ENCODE data around the gene TJP2.

Gene TJP2

GRCh38 chr9:69246629-69247028, 72.6 kb downstream of the TJP2 start:
- Mint-ChIP-seq H3K9me3 (no peaks in the 10 kb centered on the region), H3K36me3 (peaks cover 7% of the 10 kb centered on the region), H3K4me1 (no peaks in the 10 kb centered on the region), H3K27me3 (no peaks in the 10 kb centered on the region), H3K27ac (no peak overlapping the region), H3K4me3 (no peak overlapping the region)
- DNase-seq (ENCODE audit: low spot score in 2 of 2): no peak
- ATAC-seq (ENCODE audit: low read depth): no peak

GRCh38 chr9:69248005-69248404, 73.9 kb downstream of the TJP2 start:
- Mint-ChIP-seq H3K27ac (no peak overlapping the region), H3K36me3 (peaks cover 5% of the 10 kb centered on the region), H3K4me1 (no peaks in the 10 kb centered on the region), H3K27me3 (no peaks in the 10 kb centered on the region), H3K9me3 (no peaks in the 10 kb centered on the region), H3K4me3 (no peak overlapping the region)
- DNase-seq (ENCODE audit: low spot score in 2 of 2) (no peak), ATAC-seq (ENCODE audit: low read depth) (no peak)

- H3K4me1 Mint-ChIP-seq: no peaks in the 10 kb centered on the region
- H3K4me3 Mint-ChIP-seq: no peak overlapping the region
- ATAC-seq (ENCODE audit: low read depth): no peak
- H3K27ac Mint-ChIP-seq: no peak overlapping the region
- H3K9me3 Mint-ChIP-seq: no peaks in the 10 kb centered on the region
- H3K27me3 Mint-ChIP-seq: no peaks in the 10 kb centered on the region
- peaks cover 5% of the 10 kb centered on the region for H3K36me3 Mint-ChIP-seq
- no peak for DNase-seq (ENCODE audit: low spot score in 2 of 2)
These were observed 75.3 kb downstream of the TJP2 start for GRCh38 chr9:69249337-69249736.

GRCh38 chr9:69250681-69251080, 76.6 kb downstream of the TJP2 start:
- Mint-ChIP-seq H3K4me3 (no peak overlapping the region), H3K9me3 (no peaks in the 10 kb centered on the region), H3K36me3 (peaks cover 5% of the 10 kb centered on the region), H3K27ac (no peak overlapping the region), H3K4me1 (no peaks in the 10 kb centered on the region), H3K27me3 (no peaks in the 10 kb centered on the region)
- DNase-seq (ENCODE audit: low spot score in 2 of 2) (no peak), ATAC-seq (ENCODE audit: low read depth) (no peak)

GRCh38 chr9:69252436-69252835, 78.4 kb downstream of the TJP2 start:
- H3K27me3 Mint-ChIP-seq: no peaks in the 10 kb centered on the region
- ATAC-seq (ENCODE audit: low read depth): no peak
- H3K9me3 Mint-ChIP-seq: no peaks in the 10 kb centered on the region
- H3K36me3 Mint-ChIP-seq: peaks cover 2% of the 10 kb centered on the region
- no peak overlapping the region for H3K4me3 Mint-ChIP-seq
- H3K4me1 Mint-ChIP-seq: no peaks in the 10 kb centered on the region
- DNase-seq (ENCODE audit: low spot score in 2 of 2): no peak
- no peak overlapping the region for H3K27ac Mint-ChIP-seq

GRCh38 chr9:69253057-69253456, 79.0 kb downstream of the TJP2 start:
- no peaks in the 10 kb centered on the region for H3K9me3 Mint-ChIP-seq
- peaks cover 2% of the 10 kb centered on the region for H3K36me3 Mint-ChIP-seq
- H3K27ac Mint-ChIP-seq: no peak overlapping the region
- H3K4me3 Mint-ChIP-seq: no peak overlapping the region
- ATAC-seq (ENCODE audit: low read depth) (no peak), DNase-seq (ENCODE audit: low spot score in 2 of 2) (no peak)
- no peaks in the 10 kb centered on the region for H3K27me3 Mint-ChIP-seq
- H3K4me1 Mint-ChIP-seq: no peaks in the 10 kb centered on the region

- DNase-seq (ENCODE audit: low spot score in 2 of 2) (no peak), ATAC-seq (ENCODE audit: low read depth) (no peak)
- Mint-ChIP-seq H3K27ac (no peak overlapping the region), H3K27me3 (no peaks in the 10 kb centered on the region), H3K4me3 (no peak overlapping the region), H3K9me3 (no peaks in the 10 kb centered on the region), H3K4me1 (no peaks in the 10 kb centered on the region), H3K36me3 (no peaks in the 10 kb centered on the region)
These were observed 80.1 kb downstream of the TJP2 start for GRCh38 chr9:69254223-69254622.

- H3K27me3 Mint-ChIP-seq: no peaks in the 10 kb centered on the region
- no peak overlapping the region for H3K4me3 Mint-ChIP-seq
- H3K36me3 Mint-ChIP-seq: no peaks in the 10 kb centered on the region
- no peaks in the 10 kb centered on the region for H3K9me3 Mint-ChIP-seq
- ATAC-seq (ENCODE audit: low read depth) (no peak), DNase-seq (ENCODE audit: low spot score in 2 of 2) (no peak)
- no peak overlapping the region for H3K27ac Mint-ChIP-seq
- H3K4me1 Mint-ChIP-seq: no peaks in the 10 kb centered on the region
These were observed 81.5 kb downstream of the TJP2 start for GRCh38 chr9:69255591-69255990.

- DNase-seq (ENCODE audit: low spot score in 2 of 2) (no peak), ATAC-seq (ENCODE audit: low read depth) (no peak)
- Mint-ChIP-seq H3K4me1 (no peaks in the 10 kb centered on the region), H3K27me3 (peaks cover 6% of the 10 kb centered on the region), H3K27ac (no peak overlapping the region), H3K36me3 (no peaks in the 10 kb centered on the region), H3K4me3 (no peak overlapping the region), H3K9me3 (no peaks in the 10 kb centered on the region)
These were observed 84.5 kb downstream of the TJP2 start for GRCh38 chr9:69258551-69258950.

- no peaks in the 10 kb centered on the region for H3K9me3 Mint-ChIP-seq
- H3K4me1 Mint-ChIP-seq: peaks cover 2% of the 10 kb centered on the region
- no peaks in the 10 kb centered on the region for H3K36me3 Mint-ChIP-seq
- ATAC-seq (ENCODE audit: low read depth) (no peak), DNase-seq (ENCODE audit: low spot score in 2 of 2) (no peak)
- peaks cover 7% of the 10 kb centered on the region for H3K27me3 Mint-ChIP-seq
- H3K4me3 Mint-ChIP-seq: no peak overlapping the region
- no peak overlapping the region for H3K27ac Mint-ChIP-seq
These were observed 86.1 kb downstream of the TJP2 start for GRCh38 chr9:69260161-69260560.

GRCh38 chr9:69261636-69262035, 87.6 kb downstream of the TJP2 start:
- H3K36me3 Mint-ChIP-seq: no peaks in the 10 kb centered on the region
- DNase-seq (ENCODE audit: low spot score in 2 of 2) (no peak), ATAC-seq (ENCODE audit: low read depth) (no peak)
- H3K4me1 Mint-ChIP-seq: peaks cover 2% of the 10 kb centered on the region
- H3K4me3 Mint-ChIP-seq: no peak overlapping the region
- H3K9me3 Mint-ChIP-seq: no peaks in the 10 kb centered on the region
- peaks cover 7% of the 10 kb centered on the region for H3K27me3 Mint-ChIP-seq
- H3K27ac Mint-ChIP-seq: no peak overlapping the region

- no peaks in the 10 kb centered on the region for H3K36me3 Mint-ChIP-seq
- DNase-seq (ENCODE audit: low spot score in 2 of 2) (no peak), ATAC-seq (ENCODE audit: low read depth) (no peak)
- H3K4me1 Mint-ChIP-seq: peaks cover 2% of the 10 kb centered on the region
- no peak overlapping the region for H3K4me3 Mint-ChIP-seq
- H3K27ac Mint-ChIP-seq: no peak overlapping the region
- peaks cover 4% of the 10 kb centered on the region for H3K9me3 Mint-ChIP-seq
- peaks cover 7% of the 10 kb centered on the region for H3K27me3 Mint-ChIP-seq
These were observed 90.4 kb downstream of the TJP2 start for GRCh38 chr9:69264526-69264925.

- no peak for ATAC-seq (ENCODE audit: low read depth)
- no peaks in the 10 kb centered on the region for H3K36me3 Mint-ChIP-seq
- no peak overlapping the region for H3K27ac Mint-ChIP-seq
- no peak overlapping the region for H3K4me3 Mint-ChIP-seq
- H3K27me3 Mint-ChIP-seq: peaks cover 7% of the 10 kb centered on the region
- H3K4me1 Mint-ChIP-seq: peaks cover 2% of the 10 kb centered on the region
- peaks cover 4% of the 10 kb centered on the region for H3K9me3 Mint-ChIP-seq
- DNase-seq (ENCODE audit: low spot score in 2 of 2): no peak
These were observed 91.8 kb downstream of the TJP2 start for GRCh38 chr9:69265891-69266290.

GRCh38 chr9:69272212-69272611, 98.1 kb downstream of the TJP2 start:
- Mint-ChIP-seq H3K27ac (no peak overlapping the region), H3K9me3 (peaks cover 8% of the 10 kb centered on the region), H3K4me1 (no peaks in the 10 kb centered on the region), H3K36me3 (no peaks in the 10 kb centered on the region), H3K27me3 (peaks cover 3% of the 10 kb centered on the region), H3K4me3 (no peak overlapping the region)
- no peak for ATAC-seq (ENCODE audit: low read depth)
- DNase-seq (ENCODE audit: low spot score in 2 of 2): no peak

- ATAC-seq (ENCODE audit: low read depth) (no peak), DNase-seq (ENCODE audit: low spot score in 2 of 2) (no peak)
These were observed 99.1 kb downstream of the TJP2 start for GRCh38 chr9:69273161-69273560.

GRCh38 chr9:69276775-69277174, 102.7 kb downstream of the TJP2 start:
- no peak for DNase-seq (ENCODE audit: low spot score in 2 of 2)
- Mint-ChIP-seq H3K36me3 (no peaks in the 10 kb centered on the region), H3K4me3 (no peak overlapping the region), H3K27me3 (peaks cover 5% of the 10 kb centered on the region), H3K27ac (no peak overlapping the region), H3K4me1 (no peaks in the 10 kb centered on the region), H3K9me3 (peaks cover 11% of the 10 kb centered on the region)
- no peak for ATAC-seq (ENCODE audit: low read depth)

More at GRCh38 chr9:69273161-69273560, 99.1 kb downstream of the TJP2 start:
- H3K4me1 Mint-ChIP-seq: no peaks in the 10 kb centered on the region
- H3K9me3 Mint-ChIP-seq: peaks cover 11% of the 10 kb centered on the region
- no peaks in the 10 kb centered on the region for H3K36me3 Mint-ChIP-seq
- H3K27ac Mint-ChIP-seq: no peak overlapping the region
- H3K27me3 Mint-ChIP-seq: peaks cover 6% of the 10 kb centered on the region
- H3K4me3 Mint-ChIP-seq: no peak overlapping the region

Measured in memory B cell (primary cell).